Body of pancreas (tissue), 4 donors: ENCODE results near the gene HEATR9. TPM values are rescaled to one million over a fixed set of nuclear protein-coding genes. Genes with fewer than 3 reads are reported as not detected.
A peak's percentile ranks its signal among the peaks of the same experiment; 100 is the strongest.

Source experiments
- ATAC-seq: fragments of 150-250 bp; one replicate; pipeline ENCODE4 v1.9.1; 2016
- DNase-seq, 4 donors: peaks; one replicate each; pipeline ENCODE4 v3.0.0-alpha.2; 2019
- H3K27ac ChIP-seq, 4 donors: fragments of 200-600 bp; sonication (generic); 1 replicate in 3 of 4; 2 replicates in 1 of 4; pipeline versions ENCODE4 v1.5.1 to v1.6.1; 2016 to 2019; ENCODE audit warnings: mild to moderate bottlenecking in 1 of 4, mixed read lengths in 1 of 4, moderate library complexity in 1 of 4
- H3K27me3 ChIP-seq, 2 donors: fragments of 200-600 bp; sonication (generic); one replicate each; pipeline ENCODE4 v1.6.0; 2016; ENCODE audit warnings: mild to moderate bottlenecking in 1 of 2
- H3K36me3 ChIP-seq, 2 donors: fragments of 200-600 bp; sonication (generic); replicated peaks in 1 of 2; 2 replicates each; pipeline ENCODE4 v1.5.1; 2016; ENCODE audit warnings: low read depth in 2 of 2; ENCODE audit not compliant: insufficient read depth in 1 of 2
- H3K4me1 ChIP-seq: fragments of 200-600 bp; sonication (generic); one replicate; pipeline ENCODE4 v1.6.0; 2016
- H3K4me3 ChIP-seq, 2 donors: fragments of 200-600 bp; sonication (generic); 1 replicate in 1 of 2; 2 replicates in 1 of 2; pipeline ENCODE4 v1.5.1; 2016 to 2019
- H3K9me3 ChIP-seq, 3 donors: fragments of 200-600 bp; sonication (generic); 1 replicate in 2 of 3; 2 replicates in 1 of 3; pipeline ENCODE4 v1.5.1; 2016
- CTCF ChIP-seq, 7 experiments: fragments of 450-650 bp in 4 of 7; fragments of 200-600 bp in 3 of 7; sonication (generic) in 3 of 7; IDR thresholded peaks; one replicate each; pipeline ENCODE4 v1.5.1; 2016 to 2019; ENCODE audit warnings: antibody characterized with exemption in 7 of 7
- POLR2A ChIP-seq, 3 donors: fragments of 450-650 bp; IDR thresholded peaks; one replicate each; pipeline ENCODE4 v1.6.1; 2016; ENCODE audit warnings: antibody characterized with exemption in 3 of 3, mild to moderate bottlenecking in 2 of 3
- WGBS, 2 donors: methylation state at CpG; one replicate each; pipeline ENCODE4 v1.1.5; 2017; 5-methylcytosine and 5-hydroxymethylcytosine counted together
- intact Hi-C: fragments of 100-400 bp; cut with DNase I; formaldehyde crosslinking; loops from one replicate; pipeline ENCODE4 v1.15.1; 2023
- small RNA-seq: library from RNA; depleted of rRNA; stranded (forward); fragments of <200 nt; gene quantifications from one replicate; pipeline ENCODE3, GENCODE V24; 2016
- total RNA-seq, 2 donors: library from RNA; depleted of rRNA; stranded (reverse); fragments of >200 nt; gene quantifications; one replicate each; pipeline ENCODE4 v1.1.0, GENCODE V29; 2016

Gene HEATR9
- total RNA-seq, 2 donors from 2014 or later = not detected

GRCh38 chr17:35808240-35808961 is 60.3 kb downstream of the HEATR9 start:
- no peak for ATAC-seq
- Histone ChIP-seq H3K4me1 (peaks cover 26% of the 10 kb centered on the region), H3K9me3 (no peaks in the 10 kb centered on the region), H3K27ac (peak overlapping the region; percentile 87 to 98 (median 94)), H3K36me3 (no peaks in the 10 kb centered on the region), H3K27me3 (no peaks in the 10 kb centered on the region), H3K4me3 (peak overlapping the region in 1 of 2 donors; percentile 93)
- intact Hi-C loops = loop anchor here (5.0 kb wide), 1 partner anchor 41 kb away; no protein-coding TSS in a partner anchor
- 23 to 24% methylated on average over 19 of the region's 19 CpGs for WGBS, 2 donors
- DNase-seq = no peak
- no peak for TF ChIP-seq POLR2A (IDR thresholded peaks at IDR 0.05)
- no peak for TF ChIP-seq CTCF (IDR thresholded peaks at IDR 0.05)

- no peak for TF ChIP-seq POLR2A (IDR thresholded peaks at IDR 0.05)
- Histone ChIP-seq H3K9me3 (no peaks in the 10 kb centered on the region), H3K27me3 (no peaks in the 10 kb centered on the region), H3K4me1 (peaks cover 26% of the 10 kb centered on the region), H3K36me3 (no peaks in the 10 kb centered on the region), H3K27ac (no peak overlapping the region), H3K4me3 (no peak overlapping the region)
- 68 to 72% methylated on average over 7 of the region's 7 CpGs for WGBS, 2 donors
- intact Hi-C loops = loop anchor here (5.0 kb wide), 1 partner anchor 40 kb away; no protein-coding TSS in a partner anchor
- ATAC-seq (no peak), DNase-seq (no peak)
Observed at GRCh38 chr17:35807371-35808144, 61.1 kb downstream of the HEATR9 start.

Small RNA genes lying within 50 kb of the gene (small RNA-seq; reads per million reads assigned to genes)
- 41.1 reads per million, percentile 95 among the genes with 10 or more reads in this experiment for gene RF00100

Other genes with a start within 250 kb of the HEATR9 start
- gene RASL10B, start 137.3 kb downstream of the HEATR9 start, total RNA-seq = 10 to 100 TPM in 1 of 2 donors, 1 to 10 TPM in 1; 8.8 to 17.8 TPM
- not detected for gene GAS2L2, start 115.7 kb downstream of the HEATR9 start, total RNA-seq
- not detected for gene C17orf50, start 108.0 kb downstream of the HEATR9 start, total RNA-seq
- gene MMP28, start 73.2 kb downstream of the HEATR9 start, total RNA-seq = 10 to 100 TPM in 1 of 2 donors, 1 to 10 TPM in 1; 8.3 to 15.2 TPM
- 10 to 100 TPM; 47.7 to 51.1 TPM for gene TAF15, start 59.4 kb downstream of the HEATR9 start, total RNA-seq
- 1 to 10 TPM in 1 of 2 donors, under 1 TPM in 1; 0.66 to 4.9 TPM for gene CCL5, start 11.5 kb upstream of the HEATR9 start, total RNA-seq
- gene RDM1, start 61.9 kb upstream of the HEATR9 start, total RNA-seq = not detected
- not detected for gene LYZL6, start 74.8 kb upstream of the HEATR9 start, total RNA-seq
- under 1 TPM in 1 of 2 donors, not detected in 1; 0.78 TPM for gene CCL16, start 112.6 kb upstream of the HEATR9 start, total RNA-seq
- 1 to 10 TPM; 6.0 to 9.9 TPM for gene CCL14, start 117.8 kb upstream of the HEATR9 start, total RNA-seq
- gene CCL15, start 132.7 kb upstream of the HEATR9 start, total RNA-seq = 1 to 10 TPM in 1 of 2 donors, not detected in 1; 1.0 TPM
- 1 to 10 TPM in 1 of 2 donors, not detected in 1; 2.6 TPM for gene CCL23, start 149.1 kb upstream of the HEATR9 start, total RNA-seq
- gene CCL18, start 195.4 kb upstream of the HEATR9 start, total RNA-seq = not detected
- gene CCL3, start 221.3 kb upstream of the HEATR9 start, total RNA-seq = not detected
- not detected for gene CCL4, start 234.9 kb upstream of the HEATR9 start, total RNA-seq